Stimulated activated CD4-positive, alpha-beta T cell treated with anti-CD3 and anti-CD28 coated beads, Interleukin-1b, Interleukin-23, amount 100 ng/mL, for 24 hours (primary cell): ENCODE results near the gene CLN6.
"Not testable (repeated sequence)": the region's sequence is repeated elsewhere in the genome, so short reads cannot be mapped to it uniquely, and the experiment has no call there.

Experiments
- DNase-seq, 4 experiments: peaks; one replicate each; pipeline ENCODE4 v3.0.0-alpha.2; 2020; ENCODE audit warnings: low read depth in 4 of 4, low spot score in 1 of 4

CLN6 gene

DNA sequence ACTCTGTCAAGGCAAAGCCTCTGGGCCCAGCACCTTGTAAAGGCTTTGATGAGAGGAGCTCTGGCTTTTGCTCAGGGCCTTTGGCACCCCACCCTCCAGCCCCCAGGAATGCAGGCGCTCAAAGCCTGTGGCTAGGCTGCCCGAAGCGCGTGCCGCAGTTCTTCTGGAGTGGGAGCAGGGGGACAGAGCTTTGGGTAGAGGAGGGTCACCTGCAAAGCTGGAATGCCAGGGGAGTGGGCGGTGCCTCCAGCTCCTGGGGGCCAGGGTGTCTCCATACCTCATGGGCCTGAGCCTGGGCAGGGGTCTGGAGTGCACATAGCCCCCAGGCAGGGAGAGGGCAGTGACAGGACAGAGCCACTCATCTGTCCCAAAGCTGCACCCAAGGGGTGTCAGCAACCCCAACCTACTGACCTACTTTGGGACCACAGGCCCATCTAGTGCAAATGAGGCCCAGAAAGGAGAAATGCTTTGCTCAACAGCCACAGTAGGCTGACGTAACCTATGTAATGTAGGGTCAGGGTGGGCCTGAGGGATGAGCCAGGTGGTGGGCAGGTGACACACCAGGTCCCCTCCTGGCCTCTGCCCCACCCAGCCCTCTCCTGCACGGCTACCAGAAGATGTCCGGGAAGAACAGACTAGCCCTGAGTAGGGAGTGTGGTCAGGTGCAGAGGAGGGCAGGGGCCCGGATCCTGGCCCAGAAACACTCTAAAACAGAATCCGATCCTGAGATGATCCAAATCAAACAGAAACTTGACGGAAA lies 22.2 kb downstream of the CLN6 start:
- no peak for DNase-seq

DNA sequence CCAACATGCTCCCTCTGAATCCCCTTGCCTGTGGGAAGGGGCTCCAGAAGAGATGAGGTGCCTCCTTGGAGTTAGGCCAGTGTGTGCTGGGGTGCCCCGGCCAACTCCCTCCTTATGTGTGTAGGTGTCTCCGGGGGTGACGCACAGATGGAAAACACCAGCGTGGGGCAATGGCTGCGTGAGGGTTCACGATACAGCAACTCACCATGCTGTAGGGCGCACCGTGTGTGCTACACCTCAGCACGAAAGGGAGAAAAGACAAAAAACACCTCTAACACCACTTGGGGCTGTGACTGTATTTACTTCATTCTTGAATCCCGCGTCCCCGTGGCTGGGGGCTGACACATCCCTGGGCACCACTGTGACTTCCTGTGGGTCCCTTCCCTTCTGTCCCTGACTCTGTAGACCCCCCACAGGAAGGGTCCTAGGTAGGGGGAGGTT lies 22.8 kb downstream of the CLN6 start:
- DNase-seq, result no peak

DNA sequence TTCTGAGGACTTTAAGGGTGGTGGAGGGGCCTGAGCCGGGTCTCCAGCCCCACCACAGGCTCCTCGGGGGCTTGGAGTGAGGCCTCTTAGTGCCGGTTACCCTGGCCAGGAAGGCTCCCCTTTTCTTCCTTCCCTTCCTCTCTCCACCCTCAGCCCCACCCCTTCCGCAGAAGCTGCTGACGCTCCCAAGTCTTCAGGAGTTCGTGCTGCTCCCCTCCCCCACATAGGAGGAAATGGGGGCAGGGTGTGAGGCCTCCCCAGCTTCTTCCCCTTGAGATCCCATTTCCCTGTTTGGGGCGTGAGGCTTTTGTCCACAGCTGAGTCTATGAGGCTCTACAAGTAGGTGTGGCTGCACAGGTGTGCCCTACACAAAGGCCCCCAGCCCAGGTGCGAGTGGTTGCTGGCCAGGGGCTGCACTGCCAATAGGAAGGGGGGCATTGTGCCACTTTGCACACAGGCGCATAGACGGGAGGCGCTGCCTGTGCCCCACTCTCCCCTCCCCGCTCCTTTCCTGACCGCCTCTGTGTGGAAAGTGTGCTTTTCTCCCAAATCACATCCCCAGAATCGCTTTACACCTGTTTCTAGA lies 23.5 kb downstream of the CLN6 start:
- no peak for DNase-seq

DNA sequence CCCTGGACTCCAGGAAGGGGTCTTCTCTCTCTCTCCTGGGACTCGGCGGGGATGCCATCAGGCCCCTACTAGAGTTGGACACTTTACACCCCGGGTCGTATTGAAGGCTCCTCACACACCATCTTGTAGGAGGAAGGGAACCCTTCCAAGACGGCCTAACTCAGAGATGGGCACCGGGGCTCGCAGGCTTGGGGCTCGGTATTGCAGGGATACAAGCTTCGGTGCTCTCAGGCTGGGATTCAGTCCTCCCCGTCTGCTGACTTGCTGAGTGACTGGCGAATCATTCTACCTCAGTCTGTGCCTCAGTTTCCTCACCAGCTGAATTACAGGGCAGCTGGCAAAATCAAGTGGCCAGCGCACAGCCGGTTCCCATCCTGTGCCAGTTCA lies 24.0 kb downstream of the CLN6 start:
- no peak for DNase-seq

DNA sequence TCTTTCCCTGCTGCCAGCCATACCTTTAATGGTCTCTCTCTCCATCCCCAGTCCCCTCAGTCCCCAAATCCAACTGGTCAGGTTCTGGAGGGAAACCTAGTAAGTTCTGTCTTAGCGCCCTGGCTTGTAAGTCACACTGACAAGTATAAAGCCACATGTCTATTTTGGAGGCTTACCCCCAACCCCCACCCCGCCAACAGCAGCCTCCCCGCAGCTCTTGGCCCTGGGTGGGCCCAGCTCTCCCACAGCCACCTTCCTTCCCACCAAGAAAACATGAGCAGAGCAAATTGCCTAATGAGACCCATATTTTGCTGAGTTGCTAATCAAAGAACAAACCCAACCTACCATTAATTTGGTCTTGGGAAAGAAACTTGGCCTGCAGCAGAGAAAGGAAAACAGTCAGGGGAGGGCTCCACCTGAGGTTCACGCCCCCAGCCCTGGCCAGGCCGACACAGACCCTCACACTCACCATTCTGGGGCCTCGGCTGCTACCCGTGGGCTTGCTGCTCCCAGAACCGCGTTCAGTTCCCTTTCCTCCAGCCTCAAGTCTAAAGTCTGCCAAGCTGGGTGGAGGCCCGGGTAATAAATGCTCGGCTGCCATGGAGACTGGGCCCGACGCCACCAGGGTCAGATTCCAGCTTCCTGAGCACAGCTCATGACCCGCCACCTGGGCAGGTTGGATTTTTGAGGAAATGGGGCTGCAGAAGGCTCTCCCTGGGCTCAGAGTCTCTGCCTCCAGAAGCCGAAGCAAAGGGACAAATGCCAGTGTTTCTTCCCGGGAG lies 24.6 kb downstream of the CLN6 start, which contains the start of gene CALML4:
CALML4 (minus strand) TSS at position 557 of the 782 bp plus-strand sequence; CDS start at position 472, 85 bp downstream.
- DNase-seq, result no peak

DNA sequence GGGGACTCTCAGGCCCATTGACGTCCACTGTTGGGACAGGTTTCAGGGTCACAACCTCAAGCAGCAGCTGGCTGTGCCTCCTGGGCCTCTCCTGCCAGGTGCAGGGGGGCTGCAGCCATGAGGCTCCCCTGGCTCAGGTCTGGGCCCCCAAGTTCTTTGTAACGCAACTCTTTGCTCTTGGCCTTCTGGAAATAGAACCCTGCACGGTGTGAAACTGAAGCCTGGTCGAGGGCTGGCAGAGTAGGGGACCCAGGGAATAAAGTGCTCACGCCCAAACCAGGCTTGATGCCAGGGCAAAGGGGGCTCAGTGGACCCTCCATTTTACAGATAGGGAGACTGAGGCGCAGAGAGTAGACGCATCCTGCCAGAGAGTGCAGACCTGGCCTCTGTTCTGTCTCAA lies 25.2 kb downstream of the CLN6 start:
- DNase-seq, result no peak

DNA sequence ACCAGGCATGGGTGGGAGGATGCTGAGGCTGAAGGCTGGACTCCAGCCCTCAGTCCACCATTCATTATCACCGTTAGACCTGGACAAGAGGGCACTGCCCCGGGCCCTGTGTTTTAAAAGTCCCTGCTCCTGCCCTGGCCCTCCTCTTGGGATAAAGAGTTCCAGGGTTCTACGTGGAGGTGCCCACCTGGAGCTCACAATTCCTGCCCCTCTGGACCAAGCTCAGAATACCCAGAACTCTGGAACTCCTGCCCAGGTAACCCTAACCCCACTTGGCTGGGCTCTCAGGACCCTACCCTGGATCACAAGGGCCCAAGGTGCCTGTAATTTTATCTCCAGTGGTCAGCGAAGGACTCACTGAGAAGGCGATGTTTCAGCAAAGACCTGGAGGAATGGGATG lies 25.6 kb downstream of the CLN6 start:
- no peak for DNase-seq

DNA sequence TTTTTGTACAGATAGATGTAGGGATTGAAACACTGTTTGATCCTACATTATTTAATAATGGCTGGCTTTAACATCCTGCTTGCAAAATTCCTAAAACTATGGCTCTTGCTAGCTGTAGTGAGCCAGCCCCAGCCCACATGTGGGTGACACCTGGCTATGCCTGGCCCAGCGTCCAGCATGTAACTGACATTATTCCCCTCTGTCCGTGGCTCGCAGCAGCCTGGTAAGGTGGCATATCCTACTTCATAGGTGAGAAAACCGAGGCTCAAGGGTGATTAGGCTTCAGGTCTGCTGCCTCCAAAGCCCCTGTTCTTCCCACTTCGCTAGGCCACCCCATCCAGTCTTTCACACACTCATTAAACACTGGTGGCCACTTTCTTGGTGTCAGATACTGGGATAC lies 26.0 kb downstream of the CLN6 start:
- DNase-seq, result no peak

DNA sequence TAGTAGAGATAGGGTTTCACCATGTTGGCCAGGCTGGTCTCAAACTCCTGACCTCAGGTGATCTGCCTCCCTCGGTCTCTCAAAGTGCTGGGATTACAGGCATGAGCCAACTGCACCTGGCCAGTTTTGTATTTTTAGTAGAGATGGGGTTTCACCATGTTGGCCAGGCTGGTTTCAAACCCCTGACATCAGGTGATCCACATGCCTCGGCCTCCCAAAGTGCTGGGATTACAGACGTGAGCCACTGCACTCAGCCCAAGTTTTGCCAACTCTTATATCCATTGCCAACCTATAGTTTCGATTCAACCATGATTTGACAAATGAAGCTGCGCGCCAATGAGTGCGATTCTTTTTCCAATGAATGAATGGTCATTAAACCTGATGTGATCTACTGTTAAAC lies 26.5 kb downstream of the CLN6 start:
- DNase-seq, result not testable (repeated sequence)

DNA sequence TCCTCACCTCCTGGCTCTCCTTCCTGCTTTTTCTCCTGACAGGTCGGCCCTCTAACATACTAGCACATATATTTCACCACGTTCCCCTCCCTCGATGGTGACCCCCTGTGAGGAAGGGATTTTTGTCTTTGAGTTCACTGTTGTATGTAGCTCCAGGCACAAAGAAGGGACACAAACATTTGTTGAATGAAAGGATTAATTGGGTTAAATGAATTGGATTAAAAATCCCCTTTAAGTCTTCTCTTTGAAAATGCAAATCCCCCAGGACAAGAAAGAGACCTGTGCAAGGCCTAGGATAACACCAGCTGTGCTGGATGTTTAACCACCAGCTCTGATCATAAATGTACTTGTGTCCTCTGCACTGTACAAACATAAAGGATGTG lies 27.7 kb downstream of the CLN6 start:
- DNase-seq, result no peak

DNA sequence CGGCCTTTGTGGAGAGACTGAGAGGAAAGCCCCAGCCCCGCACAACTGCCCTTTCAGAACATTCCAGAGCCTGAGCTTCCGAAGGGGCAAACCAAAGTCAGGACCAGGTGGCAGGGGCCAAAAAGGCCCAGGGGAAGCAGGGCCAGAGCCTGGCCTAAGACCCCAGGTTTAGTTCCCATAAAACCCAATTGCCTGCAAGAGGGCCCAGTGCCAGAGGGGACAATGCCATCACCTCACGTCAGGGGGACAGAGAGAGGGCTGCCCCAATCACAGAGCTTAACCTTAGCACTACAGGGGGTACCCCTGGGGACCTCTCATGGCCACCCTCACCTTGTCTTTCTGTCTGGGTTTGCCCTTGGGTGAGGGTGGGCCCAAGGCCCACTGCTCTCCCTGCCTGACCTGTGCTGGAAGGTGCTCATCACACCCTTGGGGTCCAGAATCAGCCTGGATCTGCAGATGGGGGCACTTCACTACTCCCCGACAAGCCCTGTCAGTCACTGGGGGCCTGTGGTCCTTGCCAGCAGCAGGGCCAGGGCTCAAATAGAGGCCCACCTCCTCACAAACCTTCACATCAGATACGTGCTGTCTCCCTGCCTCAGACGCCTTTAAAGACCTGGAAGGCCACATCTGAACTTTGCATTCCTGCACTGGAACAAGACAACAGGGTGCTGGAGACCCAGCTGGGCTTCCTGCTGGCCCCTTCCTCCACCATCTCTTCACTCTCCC lies 28.2 kb downstream of the CLN6 start:
- DNase-seq, result no peak

DNA sequence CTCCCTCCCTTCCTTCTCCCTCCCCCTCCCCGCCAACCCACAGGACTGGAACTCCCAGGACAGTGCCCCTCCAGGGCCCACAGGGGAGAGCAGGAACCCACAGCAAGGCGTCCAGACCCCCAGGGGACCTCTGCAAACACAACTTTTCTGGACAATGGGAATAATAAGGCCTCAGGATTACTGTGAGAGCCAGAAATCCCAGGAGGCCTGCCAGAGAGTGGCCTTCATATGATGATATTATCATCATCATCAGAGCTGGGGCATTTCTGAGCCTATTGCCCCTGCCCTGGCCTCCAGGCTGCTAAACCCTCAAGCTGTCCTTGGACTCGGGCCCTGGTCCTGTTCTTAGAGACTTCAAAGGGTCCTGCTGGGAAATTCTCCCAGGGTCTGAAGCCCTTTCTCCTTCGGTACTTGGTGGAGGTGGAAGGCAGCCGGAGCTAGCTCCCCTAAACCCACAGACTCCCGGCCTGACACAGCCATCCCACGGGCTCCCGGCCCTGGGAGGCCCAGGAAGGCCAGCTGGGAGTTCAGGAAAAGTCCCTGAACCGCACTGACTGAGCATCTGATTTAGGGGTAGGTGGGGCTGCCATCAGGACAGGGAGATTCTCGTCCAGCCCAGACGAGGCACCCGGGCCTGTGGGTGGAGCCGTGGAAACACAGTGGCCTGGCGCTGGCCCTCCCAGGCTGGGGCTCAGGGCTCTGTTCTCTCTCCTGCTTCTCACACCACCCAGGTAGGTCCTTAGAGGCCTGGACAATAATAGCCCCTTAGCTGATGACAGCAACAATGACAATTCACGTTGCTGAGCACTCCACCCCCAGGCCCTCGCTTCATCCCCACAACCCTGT lies 29.3 kb downstream of the CLN6 start:
- DNase-seq, result no peak

DNA sequence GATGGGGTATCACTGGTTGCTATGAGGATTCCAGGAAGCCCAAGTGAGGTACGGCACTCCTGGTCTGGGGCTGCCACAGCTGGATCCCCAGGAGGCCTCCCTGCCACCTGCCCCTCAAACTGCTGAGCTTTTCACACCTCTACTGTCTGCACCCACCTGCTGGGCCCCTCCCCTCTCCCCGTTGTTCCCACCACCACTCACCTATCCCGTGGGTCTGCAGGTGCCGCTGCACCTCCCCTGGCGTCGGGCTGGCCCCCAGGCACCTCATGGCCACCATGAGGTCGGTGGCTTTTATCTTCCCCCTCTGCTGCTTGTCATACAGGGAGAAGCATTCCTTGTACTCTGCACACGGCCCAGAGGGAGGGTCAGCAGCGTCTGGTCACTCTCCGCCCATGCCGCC lies 30.2 kb downstream of the CLN6 start:
- no peak for DNase-seq

DNA sequence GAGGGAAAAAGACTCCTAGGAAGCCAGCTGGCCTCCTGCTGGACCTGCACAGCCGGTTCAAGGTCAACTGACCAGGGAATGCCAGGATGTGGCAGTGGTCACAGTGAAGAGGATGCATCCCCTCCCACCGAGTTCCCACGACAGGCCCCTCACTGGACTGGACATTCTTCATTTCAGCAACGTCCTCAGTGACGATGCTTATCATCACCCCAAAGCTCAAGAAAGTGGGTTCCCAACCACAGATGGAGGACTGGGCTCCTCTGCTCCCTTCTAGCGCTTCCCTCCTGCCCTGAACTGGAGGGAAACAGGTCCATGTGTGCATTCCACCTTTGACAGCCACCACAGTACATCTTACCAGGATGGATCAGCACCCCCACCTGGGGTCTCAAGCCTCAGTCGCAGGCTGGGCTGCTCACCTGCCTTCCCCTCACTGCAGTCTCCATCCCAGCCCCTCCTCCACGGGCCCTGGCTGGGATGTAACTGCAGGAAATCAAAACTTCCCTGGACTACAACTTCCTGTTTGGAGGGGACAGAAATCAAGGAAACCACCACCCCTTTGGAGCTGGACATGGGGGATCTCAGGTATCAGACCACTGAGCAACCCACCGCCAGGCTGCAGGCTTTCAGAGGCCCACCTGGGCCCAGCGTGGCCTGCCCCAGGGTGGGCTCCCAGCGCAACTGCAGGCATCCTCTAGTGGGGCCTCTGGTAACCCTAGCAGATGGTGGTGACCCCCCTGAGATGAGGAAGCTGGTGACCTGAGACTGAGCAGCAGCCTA lies 31.7 kb downstream of the CLN6 start:
- no peak for DNase-seq

DNA sequence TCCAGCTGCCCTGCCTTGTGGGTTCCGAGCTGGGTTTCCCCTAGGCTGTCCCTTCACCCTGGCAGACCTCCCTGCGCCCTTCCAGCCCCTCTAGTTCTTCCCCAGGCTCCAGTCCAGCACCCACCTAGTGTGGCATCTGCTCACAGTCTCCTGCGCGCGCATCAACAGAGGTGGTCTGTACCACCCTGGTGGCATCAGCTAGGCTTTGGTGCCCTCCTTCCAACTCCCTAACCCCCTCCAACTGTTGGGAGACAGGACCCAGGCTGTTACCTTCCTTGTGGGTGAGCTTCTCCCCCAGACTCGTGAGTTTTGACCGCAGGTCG lies 32.4 kb downstream of the CLN6 start:
- no peak for DNase-seq

DNA sequence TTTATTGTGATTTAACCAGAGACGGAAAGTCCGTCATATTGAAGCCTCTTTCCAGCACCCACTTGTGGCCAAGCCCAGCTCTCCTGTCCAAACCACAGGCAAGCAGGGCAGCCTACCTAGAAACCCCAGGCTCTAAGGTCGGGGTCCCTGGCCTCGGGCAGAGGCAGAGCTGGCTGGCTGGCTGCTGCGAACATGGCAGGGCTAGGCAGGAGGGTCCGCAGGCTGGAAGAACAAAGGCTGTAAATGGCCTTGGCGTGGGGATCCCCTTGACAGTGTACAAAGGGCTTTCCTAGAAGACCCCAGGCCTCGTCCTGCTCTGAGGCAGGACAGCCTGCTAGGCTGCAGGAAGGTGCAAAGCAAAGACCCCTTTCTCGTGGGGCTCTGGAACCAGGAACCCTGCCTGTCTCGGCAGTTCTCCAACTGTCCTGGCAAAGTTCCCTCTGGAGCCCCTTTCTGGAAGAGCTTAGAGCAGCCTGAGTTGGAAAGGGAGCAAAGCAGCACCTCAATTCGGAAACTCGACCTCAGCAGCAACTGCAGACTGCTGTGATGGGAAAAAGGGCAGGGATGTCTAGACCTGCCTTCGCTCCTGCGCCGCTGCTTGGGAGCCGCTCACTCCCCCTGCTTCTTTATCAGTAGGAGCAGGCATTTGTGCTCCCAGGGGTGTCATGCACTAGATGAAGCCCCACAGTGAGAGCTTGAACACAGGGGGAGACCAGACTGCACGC lies 32.9 kb downstream of the CLN6 start:
- no peak for DNase-seq

DNA sequence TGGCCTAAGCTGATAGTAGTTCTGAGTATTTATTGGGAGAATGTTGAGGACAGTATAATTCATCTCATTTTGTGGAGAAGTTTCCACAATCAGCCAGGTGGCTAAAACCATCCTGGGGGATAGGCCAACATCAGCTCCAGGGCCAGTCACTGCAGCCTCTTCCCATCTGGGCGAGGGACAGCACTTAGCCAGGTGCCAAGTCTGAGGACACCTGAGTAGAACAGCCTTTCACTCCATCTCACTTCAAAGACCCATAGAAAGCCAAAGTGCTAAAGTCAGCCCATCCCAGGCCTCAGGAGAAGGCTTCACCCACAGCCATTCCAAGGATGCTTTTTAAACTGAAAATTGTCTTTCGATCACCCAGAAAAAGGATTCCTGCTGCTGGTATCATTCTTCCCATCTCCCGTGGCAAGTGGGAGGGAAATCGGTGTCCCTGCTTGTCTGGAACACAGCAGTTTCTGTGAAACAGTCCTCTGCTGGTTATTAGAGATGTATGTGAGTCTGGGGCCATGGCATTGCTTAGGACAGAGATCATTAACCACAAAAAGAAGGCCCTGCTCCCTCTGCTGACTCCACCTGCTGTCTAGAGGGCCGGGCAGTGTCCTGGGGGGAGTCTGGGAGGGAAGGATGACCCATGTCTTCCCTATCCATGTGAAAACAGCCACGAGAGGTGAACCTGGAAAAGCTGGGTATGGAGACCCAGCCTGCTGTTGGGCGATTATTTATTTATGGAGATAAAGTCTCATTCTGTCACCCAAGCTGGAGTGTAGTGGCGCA lies 34.0 kb downstream of the CLN6 start:
- no peak for DNase-seq

DNA sequence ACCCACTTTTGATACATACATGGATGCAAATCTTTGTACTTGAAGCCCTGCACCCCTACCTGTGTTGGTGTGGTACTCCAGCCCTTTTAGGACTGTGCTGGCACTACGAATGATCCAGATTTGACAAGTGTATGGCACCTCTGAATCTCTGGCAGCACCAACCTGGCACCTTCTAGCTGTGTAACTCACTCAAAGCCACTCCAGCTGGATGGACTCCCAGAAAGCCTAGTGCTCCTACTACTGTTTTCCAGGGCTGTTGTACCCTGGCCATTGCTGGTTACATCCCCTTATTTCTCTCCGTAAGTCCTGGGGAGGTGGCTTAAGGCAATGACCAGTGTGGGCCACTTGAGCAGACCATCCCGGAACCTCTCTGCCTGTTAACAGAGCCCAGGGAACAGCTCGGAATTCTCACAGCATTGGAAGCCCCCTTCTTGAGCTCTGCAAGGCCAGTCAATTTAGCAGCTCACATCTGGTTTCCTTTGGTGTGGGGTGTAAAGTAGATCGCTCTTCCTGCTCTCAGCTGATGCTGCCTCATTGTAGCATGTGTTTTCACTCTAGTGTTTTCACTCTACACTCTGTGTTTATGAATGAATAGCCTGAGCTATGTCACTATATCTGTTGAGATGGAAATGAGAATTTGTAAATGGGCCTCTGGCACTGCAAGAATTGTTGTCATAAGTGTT lies 36.6 kb downstream of the CLN6 start:
- DNase-seq, result no peak
